H1 (cell line): Measurements from ENCODE around the gene TRMT61A.

Experiments used
- CBX8 ChIP-seq: fragments of 300-800, 300-1000 bp; sonication (generic); IDR thresholded peaks from 2 replicates; pipeline ENCODE4 v1.7.1; 2016; ENCODE audit warnings: low read depth, low read length, borderline replicate concordance
- GTF2F1 ChIP-seq: IDR thresholded peaks from 2 replicates; pipeline ENCODE4 v1.6.1; 2012; ENCODE audit warnings: low read depth, low read length, improper control_type of control experiment, borderline replicate concordance
- MAFK ChIP-seq: IDR thresholded peaks from 2 replicates; pipeline ENCODE4 v1.6.1; 2012; ENCODE audit warnings: low read depth, mild to moderate bottlenecking, improper control_type of control experiment, low read length
- POLR2AphosphoS5 ChIP-seq: IDR thresholded peaks from 2 replicates; pipeline ENCODE4 v1.6.1; 2011; ENCODE audit warnings: low read depth, low read length
- RFX5 ChIP-seq: IDR thresholded peaks from 2 replicates; pipeline ENCODE4 v1.6.1; 2011; ENCODE audit warnings: low read depth, low read length, improper control_type of control experiment, borderline replicate concordance
- SIX5 ChIP-seq: IDR thresholded peaks from 2 replicates; pipeline ENCODE4 v1.6.1; 2011; ENCODE audit warnings: mild to moderate bottlenecking, low read depth, low read length
- SP1 ChIP-seq: IDR thresholded peaks from 2 replicates; pipeline ENCODE4 v1.6.1; 2011; ENCODE audit warnings: low read depth, low read length
- TAF1 ChIP-seq: IDR thresholded peaks from 2 replicates; pipeline ENCODE4 v1.6.1; 2011; ENCODE audit warnings: mild to moderate bottlenecking, low read depth, low read length
- ZNF274 ChIP-seq: IDR thresholded peaks from 2 replicates; pipeline ENCODE4 v1.7.0; 2012; ENCODE audit warnings: low read length, borderline replicate concordance; ENCODE audit errors: extremely low read depth
- TF ChIP-seq, protein P1 (sequence below), 3 experiments: IDR thresholded peaks; 1 replicate in 2 of 3; 2 replicates in 1 of 3; pipeline versions ENCODE4 v1.5.1 to v1.6.1; 2011; ENCODE audit warnings: low read length in 3 of 3, mild to moderate bottlenecking in 3 of 3, inconsistent platforms in 2 of 3, low read depth in 1 of 3, moderate library complexity in 1 of 3; ENCODE audit not compliant: insufficient read depth in 1 of 3; ENCODE audit errors: control extremely low read depth in 1 of 3

DNA sequence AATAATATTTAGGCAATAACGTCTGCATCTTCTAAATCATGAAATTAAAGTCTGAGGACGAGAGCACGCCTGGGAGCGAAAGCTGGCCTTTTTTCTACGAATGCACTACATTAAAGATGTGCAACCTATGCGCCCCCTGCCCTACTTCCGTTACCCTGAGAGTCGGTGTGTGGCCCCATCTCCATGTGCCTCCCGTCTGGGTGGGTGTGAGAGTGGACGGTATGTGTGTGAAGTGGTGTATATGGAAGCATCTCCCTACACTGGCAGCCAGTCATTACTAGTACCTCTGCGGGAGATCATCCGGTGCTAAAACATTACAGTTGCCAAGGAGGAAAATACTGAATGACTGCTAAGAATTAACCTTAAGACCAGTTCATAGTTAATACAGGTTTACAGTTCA is 25.7 kb upstream of the TRMT61A start:
- TF ChIP-seq TAF1 (no peak), RFX5 (no peak), CBX8 (no peak), SIX5 (no peak), POLR2AphosphoS5 (no peak), MAFK (no peak), ZNF274 (no peak), GTF2F1 (no peak), SP1 (no peak)
- TF ChIP-seq, protein P1, sequence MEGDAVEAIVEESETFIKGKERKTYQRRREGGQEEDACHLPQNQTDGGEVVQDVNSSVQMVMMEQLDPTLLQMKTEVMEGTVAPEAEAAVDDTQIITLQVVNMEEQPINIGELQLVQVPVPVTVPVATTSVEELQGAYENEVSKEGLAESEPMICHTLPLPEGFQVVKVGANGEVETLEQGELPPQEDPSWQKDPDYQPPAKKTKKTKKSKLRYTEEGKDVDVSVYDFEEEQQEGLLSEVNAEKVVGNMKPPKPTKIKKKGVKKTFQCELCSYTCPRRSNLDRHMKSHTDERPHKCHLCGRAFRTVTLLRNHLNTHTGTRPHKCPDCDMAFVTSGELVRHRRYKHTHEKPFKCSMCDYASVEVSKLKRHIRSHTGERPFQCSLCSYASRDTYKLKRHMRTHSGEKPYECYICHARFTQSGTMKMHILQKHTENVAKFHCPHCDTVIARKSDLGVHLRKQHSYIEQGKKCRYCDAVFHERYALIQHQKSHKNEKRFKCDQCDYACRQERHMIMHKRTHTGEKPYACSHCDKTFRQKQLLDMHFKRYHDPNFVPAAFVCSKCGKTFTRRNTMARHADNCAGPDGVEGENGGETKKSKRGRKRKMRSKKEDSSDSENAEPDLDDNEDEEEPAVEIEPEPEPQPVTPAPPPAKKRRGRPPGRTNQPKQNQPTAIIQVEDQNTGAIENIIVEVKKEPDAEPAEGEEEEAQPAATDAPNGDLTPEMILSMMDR (IDR thresholded peaks at IDR 0.05; ENCODE audit: control extremely low read depth in 1 of 3, insufficient read depth in 1 of 3, low read depth in 1 of 3, low read length in 3 of 3) = no peak
